Activated CD8-positive, alpha-beta memory T cell treated with anti-CD3 and anti-CD28 coated beads, Interleukin-2, amount 50 U/mL, for 1 hour (primary cell): ENCODE measurements around the gene NPAS3.

ENCODE experiments used
- DNase-seq: peaks from one replicate; pipeline ENCODE4 v3.0.0-alpha.2; 2020; ENCODE audit errors: extremely low read depth

Gene NPAS3

GRCh38 chr14:33679461-33680225 is 741.0 kb downstream of the NPAS3 start:
- no peak for DNase-seq

DNA sequence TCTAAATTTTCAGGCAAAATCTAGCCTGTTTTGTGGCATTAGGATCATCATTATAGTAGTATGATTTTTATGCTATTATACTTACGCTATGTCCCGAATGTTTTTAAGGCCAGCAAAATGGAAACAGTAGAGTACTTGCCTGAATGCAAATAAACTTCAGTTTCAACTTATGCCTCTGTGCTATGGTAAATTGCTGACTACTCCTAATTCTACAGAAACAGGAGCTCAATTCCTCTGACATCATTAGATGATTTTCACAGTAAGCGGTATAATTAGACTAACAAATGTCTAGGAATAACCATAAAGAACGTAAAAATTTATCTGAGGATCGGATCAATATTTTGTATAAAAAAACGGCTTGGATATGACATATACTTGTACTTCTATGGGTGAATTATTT is 742.2 kb downstream of the NPAS3 start:
- no peak for DNase-seq

DNA sequence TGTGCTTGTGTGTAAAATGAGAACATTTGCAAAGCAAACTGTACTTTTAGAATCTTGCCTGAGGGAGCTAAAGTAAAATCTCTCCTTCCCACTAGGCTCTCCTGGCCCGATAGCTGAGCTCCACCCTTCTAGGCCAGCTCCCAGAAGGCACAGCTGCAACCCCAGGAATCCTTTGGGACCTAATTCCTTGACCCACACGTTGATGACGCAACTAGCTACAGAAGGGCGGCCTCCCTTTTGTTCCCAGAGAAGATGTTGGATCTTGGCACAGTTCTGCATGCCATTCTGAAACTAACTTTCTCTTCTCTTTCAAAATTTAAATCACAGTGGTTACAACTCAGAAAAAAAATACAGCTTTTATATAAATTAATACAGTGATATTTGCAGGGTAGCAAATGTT is 744.1 kb downstream of the NPAS3 start:
- no peak for DNase-seq

DNA sequence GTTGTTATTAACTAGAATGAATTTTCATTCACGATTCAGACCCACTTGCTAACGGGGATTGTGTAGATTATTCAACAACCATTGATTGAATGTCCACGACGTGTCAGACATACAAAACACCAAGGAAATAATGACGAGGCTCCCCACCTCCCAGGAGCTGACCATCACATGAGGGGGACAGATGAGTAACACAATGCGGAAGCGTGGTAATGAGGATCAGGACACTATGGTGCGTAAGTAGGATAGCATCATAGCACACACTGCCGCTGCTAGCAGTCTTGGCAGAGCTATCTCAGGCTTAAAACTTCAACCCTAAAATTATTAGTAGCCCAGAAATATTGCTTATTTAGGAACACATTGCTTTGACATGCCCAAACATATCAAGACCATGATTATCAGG is 746.3 kb downstream of the NPAS3 start:
- no peak for DNase-seq

- DNase-seq: no peak
These were observed 747.0 kb downstream of the NPAS3 start for GRCh38 chr14:33685698-33686097.

DNA sequence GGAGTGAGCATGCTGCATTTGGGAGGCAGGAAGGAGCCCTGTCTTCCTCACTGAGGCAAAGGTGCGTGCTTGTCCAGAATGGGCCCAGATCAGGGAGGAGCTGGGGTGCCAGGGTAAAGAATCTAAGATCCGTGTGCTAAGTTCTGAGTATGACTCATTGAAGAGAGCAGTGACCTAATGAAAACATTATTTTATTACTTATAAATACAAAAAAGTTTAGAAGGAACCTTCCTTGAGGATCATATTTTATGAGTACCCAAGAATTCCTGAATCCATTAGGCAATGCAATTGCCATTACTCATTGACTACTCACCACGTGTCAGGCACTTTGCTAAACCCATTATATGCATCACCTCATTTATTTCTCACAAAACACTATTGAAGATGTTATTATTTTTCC is 747.5 kb downstream of the NPAS3 start:
- DNase-seq: no peak

GRCh38 chr14:33686856-33687255 is 748.2 kb downstream of the NPAS3 start:
- DNase-seq: no peak

GRCh38 chr14:33689680-33690079 is 751.0 kb downstream of the NPAS3 start:
- no peak for DNase-seq

DNA sequence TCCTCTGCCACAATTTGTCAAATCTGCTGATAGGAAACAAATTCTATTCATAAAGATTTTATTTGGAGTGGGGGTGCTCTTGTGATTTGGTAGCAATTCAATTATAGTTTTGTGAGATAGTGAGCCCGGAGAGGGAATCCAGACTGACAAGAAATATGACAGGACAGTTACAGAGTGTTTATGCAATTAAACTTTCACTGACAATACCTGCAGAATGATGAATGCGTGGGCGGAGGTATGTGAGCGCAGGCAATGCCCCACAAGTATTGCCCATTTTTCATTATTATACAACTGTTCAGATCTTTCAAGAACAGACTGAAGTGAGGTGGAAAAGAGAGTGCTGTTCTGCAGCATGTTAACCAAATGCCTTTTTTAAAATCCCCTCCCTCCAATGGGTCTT is 753.2 kb downstream of the NPAS3 start:
- DNase-seq: no peak

GRCh38 chr14:33692762-33693161 is 754.1 kb downstream of the NPAS3 start:
- DNase-seq: no peak

GRCh38 chr14:33693237-33693636 is 754.6 kb downstream of the NPAS3 start:
- no peak for DNase-seq

- no peak for DNase-seq
These were observed 757.5 kb downstream of the NPAS3 start for GRCh38 chr14:33696165-33696564.

DNA sequence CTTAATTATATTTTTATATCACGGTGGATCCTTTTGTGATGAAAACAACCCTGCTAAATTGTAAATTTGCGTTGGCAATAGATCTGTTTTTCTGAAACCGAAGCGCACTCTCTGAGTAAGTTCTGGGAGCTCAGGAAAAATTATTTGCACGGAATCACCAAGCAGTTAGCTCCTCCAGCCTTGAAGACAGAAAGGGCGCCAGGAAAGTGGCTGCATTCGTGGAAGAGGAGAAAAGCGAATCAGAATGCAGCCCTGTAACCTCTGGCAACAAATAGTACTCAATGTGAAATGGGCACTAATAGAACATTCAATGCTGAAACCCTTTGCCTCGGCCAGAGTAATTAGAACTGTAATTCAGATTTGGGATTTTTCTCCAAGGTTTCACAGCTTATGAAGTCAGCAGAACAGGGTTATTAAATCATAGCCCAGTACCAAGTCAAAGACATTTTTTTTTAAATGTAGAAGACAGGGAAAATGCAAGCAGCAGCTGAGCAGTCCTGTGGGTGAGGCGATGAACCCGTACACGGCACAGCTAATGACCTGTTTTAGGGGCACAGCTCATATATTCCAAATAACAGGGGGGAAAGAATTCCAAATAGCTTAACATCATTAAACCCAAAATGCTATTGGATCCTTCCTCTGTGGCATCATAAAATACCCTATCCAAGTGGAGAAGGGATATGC is 760.8 kb downstream of the NPAS3 start:
- DNase-seq: no peak

- no peak for DNase-seq
These were observed 761.4 kb downstream of the NPAS3 start for GRCh38 chr14:33700052-33700451.

DNA sequence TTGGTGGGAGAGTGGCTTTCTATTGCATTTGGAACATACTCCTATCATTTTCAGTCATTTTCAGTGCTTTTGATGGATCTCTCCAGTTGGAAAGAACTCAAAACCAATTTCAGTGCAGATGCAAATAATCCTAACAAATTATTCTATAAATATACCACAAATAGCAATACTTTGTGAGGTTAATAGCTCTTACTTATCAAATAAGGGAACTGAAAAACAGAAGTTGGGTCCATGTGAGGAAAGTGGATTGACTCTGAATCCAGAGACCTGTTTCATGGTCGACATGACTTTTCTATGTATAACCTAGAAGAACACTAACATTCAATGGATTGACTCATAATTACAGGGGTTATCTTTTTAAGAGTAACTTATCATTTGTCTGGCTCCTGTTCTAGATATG is 763.6 kb downstream of the NPAS3 start:
- no peak for DNase-seq

GRCh38 chr14:33704481-33704880 is 765.8 kb downstream of the NPAS3 start:
- DNase-seq: no peak

DNA sequence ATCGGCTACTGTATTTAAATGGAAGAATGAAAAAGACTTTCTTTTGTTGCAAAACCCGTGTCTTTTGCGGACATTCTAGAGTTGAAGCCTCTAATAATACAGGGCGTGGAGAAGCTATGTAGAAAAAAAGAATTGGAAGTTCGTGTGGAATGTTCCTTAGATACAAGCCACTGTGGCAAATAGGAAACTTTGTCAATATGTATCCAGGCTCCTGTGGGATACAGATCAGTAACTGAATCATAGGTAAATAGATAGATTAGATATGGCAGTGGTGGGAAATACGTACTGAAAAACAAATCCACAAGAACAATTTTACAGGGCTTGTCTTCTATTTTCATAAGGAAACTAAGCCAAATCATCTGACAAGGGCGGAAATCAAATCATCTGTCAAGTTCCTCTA is 766.8 kb downstream of the NPAS3 start:
- no peak for DNase-seq

GRCh38 chr14:33707716-33708115 is 769.0 kb downstream of the NPAS3 start:
- no peak for DNase-seq

DNA sequence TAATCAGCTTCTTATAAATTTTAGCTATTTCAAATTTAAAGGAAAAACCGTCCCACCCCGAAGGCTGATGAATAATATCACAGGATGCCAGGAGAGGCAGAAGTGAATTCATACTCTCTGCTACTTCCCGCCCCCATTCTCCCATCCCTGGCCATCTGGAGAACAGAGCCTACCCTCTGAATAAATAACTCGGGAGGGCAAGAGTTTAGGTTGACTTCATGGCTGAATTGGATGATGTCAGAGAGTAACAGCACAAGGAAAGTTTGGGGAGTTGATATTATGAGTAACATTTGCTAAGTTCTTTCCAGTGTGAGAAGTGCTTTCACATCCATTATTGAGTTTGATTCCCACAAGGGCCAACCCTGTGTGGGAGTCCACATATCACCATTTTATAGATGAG is 770.6 kb downstream of the NPAS3 start:
- DNase-seq: no peak

GRCh38 chr14:33709711-33710110 is 771.0 kb downstream of the NPAS3 start:
- no peak for DNase-seq

GRCh38 chr14:33710273-33710672 is 771.6 kb downstream of the NPAS3 start:
- no peak for DNase-seq

DNA sequence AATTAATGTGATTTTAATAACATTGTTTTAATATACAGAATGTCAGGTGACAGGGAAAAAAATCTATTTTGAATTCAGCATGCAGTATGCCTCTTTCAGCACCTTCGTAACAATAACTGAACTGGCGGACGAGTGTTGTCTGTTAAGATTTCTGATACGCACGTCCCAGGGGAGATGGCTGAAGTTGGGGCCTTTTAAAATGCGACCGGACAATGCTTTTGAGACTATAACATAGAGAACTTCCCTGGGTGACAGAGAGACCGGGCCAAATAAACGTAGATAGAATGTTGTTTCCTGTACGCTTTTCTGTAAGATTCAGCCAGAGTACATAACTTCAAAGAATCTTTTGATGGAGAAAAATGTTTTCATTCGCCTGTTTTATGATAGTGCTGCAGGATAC is 772.5 kb downstream of the NPAS3 start:
- no peak for DNase-seq

DNA sequence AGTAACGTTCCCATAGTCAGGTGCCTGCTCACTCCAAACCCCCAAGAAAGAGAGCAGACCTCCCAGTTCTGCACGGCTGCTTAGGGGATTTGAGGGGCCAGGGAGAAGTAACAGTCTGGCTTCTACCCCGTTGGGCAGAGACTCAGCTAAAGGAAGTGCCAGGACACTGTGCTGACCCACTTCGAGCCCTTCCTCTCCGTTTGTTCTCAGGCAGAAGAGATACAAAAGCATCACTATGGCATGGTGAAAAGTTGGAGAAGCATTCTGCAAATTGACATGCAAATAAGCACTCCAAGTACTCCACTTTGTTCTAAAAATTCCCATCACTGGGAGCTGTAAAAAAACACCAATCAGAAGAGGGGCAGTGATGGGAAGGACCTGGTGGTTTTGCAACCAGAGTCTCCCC is 773.1 kb downstream of the NPAS3 start:
- no peak for DNase-seq
